ENCODE results near the gene NR3C1.

Gene NR3C1

DNA sequence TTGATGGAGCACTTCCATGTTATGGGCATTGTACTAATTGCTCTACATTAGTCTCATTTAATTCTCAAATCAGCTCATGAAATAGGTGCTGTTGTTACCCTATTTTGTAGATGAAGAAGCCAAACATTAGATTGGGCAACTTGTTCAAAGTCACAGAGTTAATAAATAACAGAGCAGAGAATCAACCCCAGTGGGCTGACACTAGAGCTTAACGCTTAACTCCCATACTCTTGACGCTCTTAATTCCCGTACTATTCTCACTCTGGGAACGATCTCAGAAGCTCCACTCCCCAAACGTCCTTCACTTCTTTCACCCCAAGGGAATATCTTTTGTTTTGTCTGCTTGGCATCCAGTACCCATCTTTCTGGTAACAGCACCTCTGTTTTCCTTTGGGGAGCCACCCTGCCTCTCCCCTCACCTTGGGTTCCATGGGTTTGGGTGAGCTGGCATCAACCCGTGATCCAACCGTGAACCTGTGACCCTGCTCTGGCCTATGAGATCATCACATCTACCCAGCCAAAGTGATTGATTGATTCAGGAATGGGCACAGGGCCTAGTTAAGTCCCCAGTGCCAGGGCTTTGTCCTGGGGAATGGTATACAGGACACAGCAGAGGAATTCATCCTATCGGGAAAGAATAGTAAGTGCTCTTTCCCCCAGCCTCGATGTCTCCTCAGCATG, 169.2 kb downstream of the NR3C1 start:
- no peak for DNase-seq (ENCODE audit: low read depth in 2 of 2)

DNA sequence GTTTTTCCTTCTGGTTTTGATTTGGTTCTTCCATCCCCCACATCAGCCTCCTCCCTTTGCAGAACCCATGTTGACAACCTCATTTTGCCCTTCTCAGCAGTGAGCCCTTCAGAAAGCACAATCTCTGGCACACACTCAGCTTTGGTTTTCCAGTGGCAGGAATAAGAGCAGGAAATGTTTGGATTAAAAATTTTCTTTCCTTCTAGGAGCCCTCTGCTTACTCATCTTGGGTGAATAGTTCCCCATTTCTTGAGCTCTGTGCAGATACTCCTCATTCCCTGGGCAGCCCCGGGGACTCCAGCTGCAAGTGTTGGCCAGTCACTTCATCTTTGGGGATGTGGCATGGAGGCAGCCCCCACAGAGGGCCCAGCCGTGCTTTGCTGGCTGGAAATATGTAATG, 170.5 kb downstream of the NR3C1 start:
- DNase-seq (ENCODE audit: low read depth in 2 of 2): no peak

DNA sequence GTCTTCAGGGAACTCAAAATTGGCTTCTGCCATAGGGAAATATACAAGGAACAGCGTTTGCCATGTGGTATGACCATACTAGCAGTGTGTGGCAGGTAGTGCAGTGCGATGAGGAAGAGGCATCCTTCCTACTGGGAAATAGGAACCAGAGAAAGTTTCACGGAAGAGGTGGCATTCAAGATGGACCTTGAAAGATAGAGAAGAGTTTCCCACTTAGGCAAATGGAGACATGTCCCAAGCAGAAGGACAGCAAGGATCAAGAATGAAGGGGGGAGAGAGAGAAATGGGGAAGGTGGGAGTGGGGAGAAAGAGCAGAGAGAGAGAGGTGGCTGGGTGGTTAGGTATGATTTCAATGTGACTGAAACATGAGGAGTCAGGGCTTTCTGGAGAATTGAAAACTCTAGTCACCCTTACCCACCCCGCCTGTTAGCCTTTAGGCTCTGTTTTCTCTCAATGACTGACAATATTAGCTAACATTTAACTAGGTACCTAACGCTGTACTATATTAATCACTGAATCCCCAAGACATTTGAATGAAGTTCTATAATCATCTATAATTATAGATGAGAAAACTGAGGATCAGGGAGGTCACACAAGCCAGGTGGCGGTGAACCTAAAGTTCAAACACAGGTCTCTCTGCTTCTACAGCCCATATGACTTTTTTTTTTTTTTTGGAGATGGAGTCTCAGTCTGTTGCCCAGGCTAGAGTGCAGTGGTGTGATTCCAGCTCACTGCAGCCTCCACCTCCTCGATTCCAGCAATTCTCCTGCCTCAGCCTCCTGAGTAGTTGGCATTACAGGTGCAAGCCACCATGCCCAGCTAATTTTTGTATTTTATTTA, 171.3 kb downstream of the NR3C1 start:
- no peak for DNase-seq (ENCODE audit: low read depth in 2 of 2)

DNA sequence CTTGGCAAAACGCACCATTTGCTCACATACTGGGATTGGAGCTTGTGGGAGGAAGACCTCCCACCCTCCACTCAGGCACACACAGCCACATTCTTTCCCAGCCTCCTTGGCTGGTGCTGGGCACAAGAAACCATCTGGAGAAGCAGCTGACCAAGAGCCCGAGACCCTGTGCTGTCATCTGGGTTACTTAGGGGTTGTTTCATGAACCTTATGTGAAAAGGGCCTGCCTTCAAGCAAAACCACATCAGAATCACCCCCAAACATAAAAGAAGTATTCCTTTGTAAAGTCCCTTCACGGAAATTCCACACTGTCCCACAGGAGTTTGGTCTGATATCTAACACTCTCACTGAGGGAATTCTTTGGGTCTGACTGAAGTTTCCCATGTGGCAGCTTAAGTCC, 172.1 kb downstream of the NR3C1 start:
- no peak for DNase-seq (ENCODE audit: low read depth in 2 of 2)

DNA sequence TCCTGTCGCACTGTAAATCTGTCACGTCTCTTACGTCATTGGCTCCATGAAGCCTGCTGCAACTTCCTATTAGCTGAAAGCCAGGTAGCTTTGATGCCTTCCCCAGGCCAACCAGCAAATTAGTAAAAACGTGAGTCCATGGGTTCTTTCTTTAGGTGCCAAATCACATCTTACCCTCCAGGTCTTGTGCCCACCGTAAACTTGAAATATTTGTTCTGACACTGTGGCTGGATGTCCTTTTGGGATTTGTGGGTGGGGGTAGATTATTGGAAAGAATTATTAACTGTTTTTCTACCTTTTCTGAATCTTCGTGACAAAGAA, 172.8 kb downstream of the NR3C1 start:
- no peak for DNase-seq (ENCODE audit: low read depth in 2 of 2)

DNA sequence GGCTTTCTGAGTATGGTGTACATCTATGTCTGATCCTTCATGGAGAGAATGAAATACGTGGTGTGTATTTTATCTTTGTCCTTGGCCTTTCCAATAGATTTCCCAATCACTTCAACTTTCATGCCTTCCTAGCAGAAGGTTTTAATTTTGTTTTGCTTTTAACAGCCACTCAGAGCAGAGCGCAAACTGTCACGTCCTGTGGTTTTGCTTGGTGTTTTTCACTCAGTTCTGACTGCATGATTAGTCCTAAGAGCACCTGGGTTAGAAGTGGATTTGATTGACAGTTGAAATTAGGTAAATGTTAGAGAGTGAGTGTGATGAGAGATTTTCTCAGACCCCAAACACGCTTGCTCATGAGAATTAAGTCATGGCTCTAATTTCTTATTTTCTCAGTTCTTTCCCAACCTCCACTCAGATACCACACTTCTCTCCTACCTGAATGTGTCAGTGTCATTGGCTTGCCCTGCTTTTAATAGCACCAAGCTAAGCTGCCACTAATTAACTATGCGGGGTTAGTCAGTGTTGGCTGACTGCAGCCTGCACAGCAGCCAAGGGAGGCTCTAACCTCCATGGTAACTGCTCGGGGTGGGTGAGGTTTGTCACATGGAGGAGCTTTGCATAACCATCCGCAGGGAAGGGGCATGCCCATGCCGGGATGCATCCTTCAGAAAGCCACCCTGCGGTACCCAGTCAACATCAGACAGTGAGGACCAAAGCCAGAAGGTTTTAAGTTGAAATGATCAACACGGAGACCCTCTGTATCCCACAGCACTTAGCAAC, 173.4 kb downstream of the NR3C1 start:
- DNase-seq (ENCODE audit: low read depth in 2 of 2): no peak

DNA sequence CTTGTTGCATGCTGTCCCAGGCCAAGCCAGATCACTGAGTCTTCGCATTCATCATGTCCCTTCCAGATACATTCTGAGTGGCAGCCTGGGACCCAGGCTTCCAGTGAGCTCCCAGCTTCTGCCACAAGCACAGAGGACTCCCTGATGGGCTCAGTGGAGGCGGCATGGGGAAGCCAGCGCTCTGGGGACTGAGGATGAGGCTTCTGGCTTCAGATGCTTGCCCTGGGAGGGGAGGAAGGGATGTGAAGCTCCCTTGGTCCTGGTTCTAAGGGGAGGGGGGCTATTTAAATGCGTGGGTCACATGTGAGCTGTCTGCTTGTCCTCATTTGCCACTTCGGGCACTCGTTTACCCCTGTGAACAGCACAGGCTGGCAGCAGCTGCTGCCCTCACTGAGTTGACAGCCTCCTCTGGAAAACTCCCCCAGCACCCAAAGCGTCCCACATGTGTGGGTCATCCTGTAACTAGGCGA, 174.0 kb downstream of the NR3C1 start:
- DNase-seq (ENCODE audit: low read depth in 2 of 2): no peak

DNA sequence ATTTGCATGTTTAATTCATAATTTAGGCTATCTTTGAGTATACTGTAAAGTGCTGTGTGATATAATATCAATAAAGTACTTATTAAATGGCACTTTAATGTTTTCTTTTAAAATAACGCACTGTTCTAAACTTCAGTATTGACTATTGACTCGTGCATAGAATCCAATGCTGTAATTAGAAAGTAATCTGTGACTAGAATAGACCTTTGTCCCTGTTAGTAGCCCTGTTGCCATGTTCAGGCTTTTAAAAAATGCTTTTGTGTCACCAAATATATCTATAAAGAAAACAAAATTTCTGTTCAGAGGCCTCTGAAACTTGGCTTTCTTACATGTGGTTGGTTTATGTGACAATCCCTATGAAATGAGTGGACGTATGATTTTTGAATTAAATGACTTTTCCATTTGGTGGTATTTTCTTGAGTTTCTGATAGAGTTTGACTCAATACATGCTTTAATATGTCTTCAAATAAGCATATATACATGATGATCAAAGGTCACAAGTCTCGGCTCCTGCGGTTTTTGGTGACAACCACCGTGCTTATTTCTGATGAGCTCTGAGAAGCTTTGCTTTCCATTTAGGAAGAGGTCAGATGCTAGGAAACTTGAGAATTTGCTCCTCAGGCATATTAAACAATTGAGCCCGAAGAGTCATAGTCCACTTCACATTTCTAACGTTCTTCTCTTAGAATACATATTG, 174.7 kb downstream of the NR3C1 start:
- DNase-seq (ENCODE audit: low read depth in 2 of 2): no peak
